ENCODE results near the gene ITGA3. TPM values are rescaled to one million over a fixed set of nuclear protein-coding genes. Genes with fewer than 3 reads are reported as not detected.
"Not testable (repeated sequence)": the region's sequence is repeated elsewhere in the genome, so short reads cannot be mapped to it uniquely, and the experiment has no call there.

Gene ITGA3
- total RNA-seq, 4 donors from 2014 or later, result 14.3 to 73.1 (median 33.4) TPM

- DNase-seq, result peak; percentile 74 to 78
- Histone ChIP-seq H3K4me1 (peaks cover 0 to 15% of the 10 kb centered on the region in 2 donors), H3K36me3 (no peaks in the 10 kb centered on the region), H3K27me3 (no peaks in the 10 kb centered on the region), H3K27ac (peak overlapping the region; percentile 11 to 48), H3K9me3 (no peaks in the 10 kb centered on the region), H3K4me3 (no peak overlapping the region)
- intact Hi-C loops (cut with DNase I; ENCODE audit: low total_unique reads), result no loop called here
- TF ChIP-seq CTCF (IDR thresholded peaks at IDR 0.05), result no peak
- TF ChIP-seq POLR2A (IDR thresholded peaks at IDR 0.05), result no peak
Measured at GRCh38 chr17:50037321-50038107, 18.4 kb upstream of the ITGA3 start.

- Histone ChIP-seq H3K27me3 (no peaks in the 10 kb centered on the region), H3K4me1 (peaks cover 0 to 15% of the 10 kb centered on the region in 2 donors), H3K27ac (no peak overlapping the region), H3K4me3 (no peak overlapping the region), H3K9me3 (no peaks in the 10 kb centered on the region), H3K36me3 (no peaks in the 10 kb centered on the region)
- DNase-seq, result no peak
- intact Hi-C loops (cut with DNase I; ENCODE audit: low total_unique reads), result no loop called here
- TF ChIP-seq CTCF (IDR thresholded peaks at IDR 0.05), result no peak
- TF ChIP-seq POLR2A (IDR thresholded peaks at IDR 0.05), result no peak
Measured at GRCh38 chr17:50039058-50039457, 16.9 kb upstream of the ITGA3 start.

GRCh38 chr17:50040496-50040895 is 15.4 kb upstream of the ITGA3 start:
- H3K27me3 ChIP-seq; H3K36me3 ChIP-seq; intact Hi-C loops (cut with DNase I; ENCODE audit: low total_unique reads); DNase-seq; H3K4me3 ChIP-seq; H3K27ac ChIP-seq; H3K9me3 ChIP-seq: not testable (repeated sequence)
- peaks cover 0 to 15% of the 10 kb centered on the region in 2 donors for H3K4me1 ChIP-seq

- no peak for DNase-seq
- H3K4me3 ChIP-seq, result no peak overlapping the region
- H3K27ac ChIP-seq, result no peak overlapping the region
- H3K9me3 ChIP-seq, result no peaks in the 10 kb centered on the region
- no peaks in the 10 kb centered on the region for H3K27me3 ChIP-seq
- TF ChIP-seq CTCF (IDR thresholded peaks at IDR 0.05) (no peak), POLR2A (IDR thresholded peaks at IDR 0.05) (no peak)
- no peaks in the 10 kb centered on the region for H3K36me3 ChIP-seq
- intact Hi-C loops (cut with DNase I; ENCODE audit: low total_unique reads), result no loop called here
- H3K4me1 ChIP-seq, result peaks cover 0 to 10% of the 10 kb centered on the region in 2 donors
Measured at GRCh38 chr17:50042211-50042610, 13.7 kb upstream of the ITGA3 start.

- Histone ChIP-seq H3K27me3 (no peaks in the 10 kb centered on the region), H3K27ac (peak overlapping the region; percentile 32 to 58), H3K4me3 (no peak overlapping the region), H3K9me3 (no peaks in the 10 kb centered on the region), H3K36me3 (no peaks in the 10 kb centered on the region), H3K4me1 (no peaks in the 10 kb centered on the region)
- intact Hi-C loops (cut with DNase I; ENCODE audit: low total_unique reads), result no loop called here
- peak in 1 of 2 donors; percentile 69 for DNase-seq
- TF ChIP-seq CTCF (IDR thresholded peaks at IDR 0.05), result no peak
- no peak for TF ChIP-seq POLR2A (IDR thresholded peaks at IDR 0.05)
Measured at GRCh38 chr17:50043290-50044148, 12.4 kb upstream of the ITGA3 start.
